ENCODE results near the gene TTC7B. TPM values are rescaled to one million over a fixed set of nuclear protein-coding genes. Genes with fewer than 3 reads are reported as not detected.

Gene TTC7B
- total and polyA plus RNA-seq, 4 donors, result 23.1 to 85.0 (median 54.6) TPM

DNA sequence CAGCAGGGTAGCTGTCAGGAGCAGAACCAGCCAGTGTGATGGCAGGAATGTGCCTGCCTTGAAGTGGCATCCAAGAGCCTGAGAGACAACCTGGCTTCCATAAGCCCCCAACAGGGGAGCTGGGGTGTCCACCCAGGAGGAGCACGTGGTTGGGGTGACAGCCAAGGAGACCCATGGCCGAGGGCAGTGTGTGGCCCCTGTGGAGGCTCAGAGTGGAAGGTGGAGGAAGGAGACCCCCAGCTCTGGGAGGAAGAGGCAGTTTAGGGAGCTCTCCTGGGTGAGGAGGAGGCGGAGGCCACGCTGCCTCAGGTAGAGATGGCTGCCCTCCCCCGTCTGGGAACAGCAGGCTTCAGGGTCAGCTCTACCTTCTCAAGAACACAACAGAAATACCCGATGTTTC lies 272.4 kb downstream of the TTC7B start:
- Histone ChIP-seq H3K36me3 (ENCODE audit: control insufficient read depth, insufficient read depth, low read length) (peaks cover 31% of the 10 kb centered on the region), H3K27ac (ENCODE audit: low read depth, low read length) (no peak overlapping the region), H3K9me3 (ENCODE audit: control insufficient read depth, insufficient read depth, low read length) (no peaks in the 10 kb centered on the region), H3K4me1 (ENCODE audit: control insufficient read depth, insufficient read depth, low read length) (peaks cover 45% of the 10 kb centered on the region), H3K27me3 (ENCODE audit: control insufficient read depth, insufficient read depth, low read length) (no peaks in the 10 kb centered on the region), H3K4me3 (ENCODE audit: low read depth, low read length) (no peak overlapping the region)
- WGBS (ENCODE audit: insufficient coverage), result 94% methylated on average over 4 of the region's 6 CpGs
- DNase-seq (ENCODE audit: low read depth in 4 of 6, low spot score in 6 of 6), result no peak

DNA sequence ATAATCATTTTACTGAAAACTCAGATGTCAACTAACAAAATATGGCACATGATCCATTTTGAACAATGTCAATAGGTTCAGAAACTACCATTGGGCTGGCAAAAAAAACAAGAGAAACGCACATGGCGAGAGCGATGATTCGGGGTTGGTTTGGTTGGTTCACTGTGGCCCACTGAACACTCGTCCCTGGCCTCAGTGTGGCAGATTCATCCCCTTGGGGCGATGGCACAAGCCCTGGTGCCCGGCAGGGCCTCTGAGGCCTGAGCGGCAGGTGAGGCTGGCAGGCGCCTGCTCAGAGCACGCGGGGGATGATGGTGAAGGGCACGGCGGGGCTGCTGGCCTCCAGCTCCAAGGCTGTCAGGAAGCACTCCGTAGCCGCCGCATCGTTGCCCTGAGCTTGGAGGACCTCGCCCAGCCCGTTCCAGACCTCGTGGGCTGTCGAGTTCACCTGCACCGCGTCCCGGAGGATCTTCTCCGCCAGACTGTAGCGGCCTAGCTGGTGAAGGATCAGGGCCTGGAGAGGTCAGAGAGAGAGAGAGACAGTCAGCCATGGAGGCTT lies 275.1 kb downstream of the TTC7B start:
- no peak overlapping the region for H3K27ac ChIP-seq (ENCODE audit: low read depth, low read length)
- peaks cover 46% of the 10 kb centered on the region for H3K36me3 ChIP-seq (ENCODE audit: control insufficient read depth, insufficient read depth, low read length)
- no peak overlapping the region for H3K4me3 ChIP-seq (ENCODE audit: low read depth, low read length)
- H3K27me3 ChIP-seq (ENCODE audit: control insufficient read depth, insufficient read depth, low read length), result no peaks in the 10 kb centered on the region
- DNase-seq (ENCODE audit: low read depth in 4 of 6, low spot score in 6 of 6), result no peak
- no peaks in the 10 kb centered on the region for H3K9me3 ChIP-seq (ENCODE audit: control insufficient read depth, insufficient read depth, low read length)
- 98% methylated on average over 22 of the region's 26 CpGs for WGBS (ENCODE audit: insufficient coverage)
- H3K4me1 ChIP-seq (ENCODE audit: control insufficient read depth, insufficient read depth, low read length), result peaks cover 34% of the 10 kb centered on the region

DNA sequence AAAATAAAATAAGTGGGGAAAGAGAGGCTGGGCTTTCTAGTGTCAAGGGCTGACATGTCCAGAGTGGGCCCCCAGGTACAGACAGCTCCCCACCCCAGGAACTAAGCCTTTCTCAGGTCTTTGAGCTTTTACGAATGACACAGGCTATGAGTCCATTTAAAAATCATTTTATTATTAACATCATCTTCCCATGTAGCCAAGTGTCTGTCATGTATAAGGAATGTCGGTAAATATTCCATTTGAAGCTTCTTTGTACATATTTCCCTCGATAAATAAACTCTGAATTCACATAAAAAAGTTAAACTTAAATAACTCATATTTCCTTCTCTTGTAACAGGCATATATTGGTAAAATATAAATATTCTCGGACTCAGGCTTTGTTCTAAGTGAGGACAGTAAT lies 275.8 kb downstream of the TTC7B start:
- Histone ChIP-seq H3K4me3 (ENCODE audit: low read depth, low read length) (no peak overlapping the region), H3K4me1 (ENCODE audit: control insufficient read depth, insufficient read depth, low read length) (peaks cover 32% of the 10 kb centered on the region), H3K36me3 (ENCODE audit: control insufficient read depth, insufficient read depth, low read length) (peaks cover 52% of the 10 kb centered on the region), H3K27ac (ENCODE audit: low read depth, low read length) (no peak overlapping the region), H3K9me3 (ENCODE audit: control insufficient read depth, insufficient read depth, low read length) (no peaks in the 10 kb centered on the region), H3K27me3 (ENCODE audit: control insufficient read depth, insufficient read depth, low read length) (no peaks in the 10 kb centered on the region)
- no peak for DNase-seq (ENCODE audit: low read depth in 4 of 6, low spot score in 6 of 6)
- no CpG with 5 or more reads among the region's 4 CpGs for WGBS (ENCODE audit: insufficient coverage)

DNA sequence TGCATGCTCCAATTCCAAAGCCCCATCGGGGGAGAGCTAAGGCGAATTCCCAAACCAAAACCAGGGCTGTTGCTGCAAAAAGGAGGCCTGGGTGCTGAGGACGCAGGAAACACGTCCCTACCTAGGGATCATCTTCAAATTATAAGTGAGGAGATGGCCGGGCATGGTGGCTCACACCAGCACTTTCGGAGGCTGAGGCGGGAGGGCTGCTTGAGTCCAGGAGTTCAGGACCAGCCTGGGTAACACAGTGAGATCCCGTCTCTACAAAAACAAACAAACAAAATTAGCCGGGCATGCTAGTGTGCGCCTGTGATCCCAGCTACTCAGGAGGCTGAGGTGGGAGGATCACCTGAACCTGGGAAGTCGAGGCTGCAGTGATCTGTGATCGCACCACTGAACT lies 276.2 kb downstream of the TTC7B start:
- no peaks in the 10 kb centered on the region for H3K27me3 ChIP-seq (ENCODE audit: control insufficient read depth, insufficient read depth, low read length)
- no peak for DNase-seq (ENCODE audit: low read depth in 4 of 6, low spot score in 6 of 6)
- H3K36me3 ChIP-seq (ENCODE audit: control insufficient read depth, insufficient read depth, low read length), result peaks cover 56% of the 10 kb centered on the region
- H3K4me3 ChIP-seq (ENCODE audit: low read depth, low read length), result no peak overlapping the region
- no peak overlapping the region for H3K27ac ChIP-seq (ENCODE audit: low read depth, low read length)
- 92% methylated on average over 7 of the region's 12 CpGs for WGBS (ENCODE audit: insufficient coverage)
- H3K4me1 ChIP-seq (ENCODE audit: control insufficient read depth, insufficient read depth, low read length), result peaks cover 28% of the 10 kb centered on the region
- H3K9me3 ChIP-seq (ENCODE audit: control insufficient read depth, insufficient read depth, low read length), result no peaks in the 10 kb centered on the region

DNA sequence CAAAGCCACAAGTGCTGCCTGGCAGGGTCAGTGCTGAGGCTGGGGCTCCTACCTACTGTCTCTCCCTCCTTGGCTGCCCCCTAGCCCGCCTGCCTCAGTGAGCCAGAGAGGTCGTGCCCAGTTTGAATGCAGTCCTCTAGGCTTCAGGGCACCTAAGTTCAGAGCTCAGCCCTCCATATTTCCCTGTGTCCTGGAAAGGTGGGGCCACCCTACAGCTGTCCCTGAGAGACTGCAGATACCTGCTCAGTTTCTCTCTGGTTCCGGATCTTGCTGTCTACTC lies 276.8 kb downstream of the TTC7B start:
- no peaks in the 10 kb centered on the region for H3K27me3 ChIP-seq (ENCODE audit: control insufficient read depth, insufficient read depth, low read length)
- H3K36me3 ChIP-seq (ENCODE audit: control insufficient read depth, insufficient read depth, low read length), result peaks cover 60% of the 10 kb centered on the region
- WGBS (ENCODE audit: insufficient coverage), result 100% methylated on average over 3 of the region's 3 CpGs
- H3K9me3 ChIP-seq (ENCODE audit: control insufficient read depth, insufficient read depth, low read length), result no peaks in the 10 kb centered on the region
- no peak for DNase-seq (ENCODE audit: low read depth in 4 of 6, low spot score in 6 of 6)
- H3K4me1 ChIP-seq (ENCODE audit: control insufficient read depth, insufficient read depth, low read length), result peaks cover 25% of the 10 kb centered on the region
- H3K27ac ChIP-seq (ENCODE audit: low read depth, low read length), result no peak overlapping the region
- H3K4me3 ChIP-seq (ENCODE audit: low read depth, low read length), result no peak overlapping the region

DNA sequence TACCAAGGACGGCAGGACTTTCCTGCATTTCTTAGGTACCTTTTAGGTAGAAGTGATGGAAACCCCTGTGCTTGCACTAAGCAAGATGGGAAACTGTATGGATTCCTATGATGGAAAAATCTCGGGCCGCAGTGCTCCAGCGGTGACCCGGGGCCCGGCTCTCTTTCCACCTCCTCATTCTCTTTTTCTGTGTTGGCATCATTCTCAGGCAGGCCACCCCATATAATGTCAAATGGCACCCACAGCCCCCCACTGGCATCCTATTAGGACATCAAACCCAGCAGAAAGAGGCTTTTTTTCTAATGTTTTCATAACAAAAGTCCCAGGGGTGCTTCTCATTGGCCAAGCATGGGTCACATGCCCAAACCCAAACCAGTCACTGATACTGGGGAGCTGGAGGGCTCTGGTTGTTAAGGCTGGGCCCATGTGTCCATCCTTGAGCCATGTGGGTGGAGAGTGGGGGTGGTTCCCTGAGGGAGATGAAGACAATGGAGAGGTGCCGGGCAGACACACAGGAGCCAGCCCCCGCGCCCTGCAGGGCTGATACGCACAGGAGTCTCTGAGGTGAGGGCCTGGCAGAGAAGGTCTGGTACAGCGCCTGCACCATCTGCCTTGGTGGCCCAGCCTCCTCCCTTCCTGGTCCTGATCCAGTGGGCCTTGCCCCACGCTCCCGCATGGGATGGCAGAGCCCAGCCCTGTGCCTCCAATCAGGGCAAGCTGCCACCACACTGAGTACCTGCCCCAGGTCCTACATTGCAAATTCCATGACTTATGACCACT lies 277.3 kb downstream of the TTC7B start:
- Histone ChIP-seq H3K4me1 (ENCODE audit: control insufficient read depth, insufficient read depth, low read length) (peaks cover 25% of the 10 kb centered on the region), H3K4me3 (ENCODE audit: low read depth, low read length) (no peak overlapping the region), H3K36me3 (ENCODE audit: control insufficient read depth, insufficient read depth, low read length) (peaks cover 60% of the 10 kb centered on the region), H3K27me3 (ENCODE audit: control insufficient read depth, insufficient read depth, low read length) (no peaks in the 10 kb centered on the region), H3K9me3 (ENCODE audit: control insufficient read depth, insufficient read depth, low read length) (no peaks in the 10 kb centered on the region), H3K27ac (ENCODE audit: low read depth, low read length) (no peak overlapping the region)
- no peak for DNase-seq (ENCODE audit: low read depth in 4 of 6, low spot score in 6 of 6)
- 92% methylated on average over 13 of the region's 13 CpGs for whole genome bisulfite sequencing (ENCODE audit: insufficient coverage)

DNA sequence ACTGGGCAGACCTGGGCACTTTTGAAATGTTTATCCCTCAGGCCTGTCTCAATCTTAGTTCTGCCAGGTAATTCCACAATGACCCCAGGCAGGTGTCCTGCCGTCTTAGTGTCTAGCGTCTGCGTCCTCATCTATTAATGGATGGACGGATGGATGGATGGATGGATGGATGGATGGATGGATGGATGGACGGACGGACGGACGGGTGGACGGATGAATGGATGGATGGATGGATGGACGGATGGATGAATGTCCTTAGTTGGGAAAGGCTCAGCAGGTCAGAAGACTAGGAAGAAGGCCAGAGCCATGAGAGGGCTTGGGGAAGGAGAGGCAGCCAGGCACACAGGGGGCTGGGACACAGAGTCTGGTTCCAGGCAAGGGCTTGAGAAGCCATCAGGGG lies 278.1 kb downstream of the TTC7B start:
- no peak overlapping the region for H3K27ac ChIP-seq (ENCODE audit: low read depth, low read length)
- no peaks in the 10 kb centered on the region for H3K9me3 ChIP-seq (ENCODE audit: control insufficient read depth, insufficient read depth, low read length)
- H3K4me3 ChIP-seq (ENCODE audit: low read depth, low read length), result no peak overlapping the region
- peaks cover 25% of the 10 kb centered on the region for H3K4me1 ChIP-seq (ENCODE audit: control insufficient read depth, insufficient read depth, low read length)
- no peaks in the 10 kb centered on the region for H3K27me3 ChIP-seq (ENCODE audit: control insufficient read depth, insufficient read depth, low read length)
- peaks cover 63% of the 10 kb centered on the region for H3K36me3 ChIP-seq (ENCODE audit: control insufficient read depth, insufficient read depth, low read length)
- 80% methylated on average over 10 of the region's 10 CpGs for WGBS (ENCODE audit: insufficient coverage)
- no peak for DNase-seq (ENCODE audit: low read depth in 4 of 6, low spot score in 6 of 6)

DNA sequence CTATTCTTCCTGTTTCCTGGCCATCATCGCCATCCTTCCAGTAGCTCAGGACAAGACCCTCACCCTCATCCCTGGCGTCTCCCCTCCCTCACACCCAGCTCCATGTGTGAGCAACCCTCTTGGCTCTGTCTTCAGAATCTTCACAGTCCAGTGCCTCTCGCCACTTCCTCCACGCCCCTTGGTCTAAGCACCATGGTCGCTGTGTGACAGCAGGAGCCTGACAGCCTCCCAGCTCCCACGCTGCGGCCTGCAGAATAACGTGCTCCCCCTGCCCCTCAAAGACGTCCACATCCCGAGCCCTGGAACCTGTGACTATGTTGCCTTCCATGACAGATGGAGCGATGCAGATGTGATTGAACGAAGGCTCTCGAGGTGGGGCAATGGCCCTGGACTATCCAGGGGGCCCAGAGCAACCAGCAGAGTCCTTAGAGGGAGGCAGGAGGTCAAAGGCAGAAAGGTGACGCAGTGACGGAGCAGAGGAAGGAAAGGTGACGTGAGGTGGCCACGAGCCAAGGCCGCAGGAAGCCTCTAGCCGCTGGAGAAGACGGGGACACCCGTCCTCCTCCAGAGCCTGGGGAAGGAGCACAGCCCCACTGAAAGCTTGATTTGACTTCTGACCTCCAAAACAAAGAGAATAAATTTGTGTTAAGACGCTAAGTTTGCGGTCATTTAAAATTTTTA lies 279.6 kb downstream of the TTC7B start:
- Histone ChIP-seq H3K27ac (ENCODE audit: low read depth, low read length) (no peak overlapping the region), H3K4me3 (ENCODE audit: low read depth, low read length) (no peak overlapping the region), H3K9me3 (ENCODE audit: control insufficient read depth, insufficient read depth, low read length) (no peaks in the 10 kb centered on the region), H3K27me3 (ENCODE audit: control insufficient read depth, insufficient read depth, low read length) (no peaks in the 10 kb centered on the region), H3K36me3 (ENCODE audit: control insufficient read depth, insufficient read depth, low read length) (peaks cover 69% of the 10 kb centered on the region), H3K4me1 (ENCODE audit: control insufficient read depth, insufficient read depth, low read length) (peaks cover 25% of the 10 kb centered on the region)
- WGBS (ENCODE audit: insufficient coverage), result 71% methylated on average over 19 of the region's 23 CpGs
- no peak for DNase-seq (ENCODE audit: low read depth in 4 of 6, low spot score in 6 of 6)

DNA sequence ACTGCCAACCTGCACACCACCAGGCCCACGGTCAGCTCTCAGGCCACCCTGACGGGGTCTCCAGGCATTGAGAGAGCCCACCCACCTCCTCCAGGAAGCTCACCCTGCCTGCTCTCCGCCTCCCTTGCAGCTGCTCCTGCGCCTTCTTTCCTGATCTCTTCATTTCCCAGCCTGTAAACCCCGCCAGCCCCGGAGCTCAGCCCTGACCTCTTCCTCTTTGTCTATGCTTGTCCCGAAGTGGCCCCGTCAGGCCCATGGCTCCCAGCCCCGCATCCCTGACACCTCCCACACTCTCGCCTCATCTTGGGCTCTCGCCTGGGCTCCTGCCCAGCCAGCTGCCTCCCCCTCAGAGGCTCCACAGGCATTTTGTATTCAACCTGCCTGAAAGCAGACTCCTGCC lies 280.1 kb downstream of the TTC7B start:
- no peak for DNase-seq (ENCODE audit: low read depth in 4 of 6, low spot score in 6 of 6)
- H3K4me3 ChIP-seq (ENCODE audit: low read depth, low read length), result no peak overlapping the region
- peaks cover 65% of the 10 kb centered on the region for H3K36me3 ChIP-seq (ENCODE audit: control insufficient read depth, insufficient read depth, low read length)
- no peaks in the 10 kb centered on the region for H3K27me3 ChIP-seq (ENCODE audit: control insufficient read depth, insufficient read depth, low read length)
- H3K27ac ChIP-seq (ENCODE audit: low read depth, low read length), result no peak overlapping the region
- H3K4me1 ChIP-seq (ENCODE audit: control insufficient read depth, insufficient read depth, low read length), result peaks cover 25% of the 10 kb centered on the region
- no peaks in the 10 kb centered on the region for H3K9me3 ChIP-seq (ENCODE audit: control insufficient read depth, insufficient read depth, low read length)
- WGBS (ENCODE audit: insufficient coverage), result 66% methylated on average over 11 of the region's 11 CpGs
